ENCODE measurements around the gene CHRDL1. TPM values are rescaled to one million over a fixed set of nuclear protein-coding genes. Genes with fewer than 3 reads are reported as not detected.

CHRDL1 gene
- polyA plus RNA-seq, 1 donor from 2014 or later = 2.0 TPM

- H3K36me3 ChIP-seq (ENCODE audit: insufficient read depth, low read length) = no peaks in the 10 kb centered on the region
- no peak overlapping the region for H3K4me3 ChIP-seq (ENCODE audit: low read length)
- no peaks in the 10 kb centered on the region for H3K9me3 ChIP-seq (ENCODE audit: low read length)
- H3K9me2 ChIP-seq (ENCODE audit: insufficient read depth, low read length) = no peaks in the 10 kb centered on the region
- H3K27ac ChIP-seq (ENCODE audit: low read length) = no peak overlapping the region
- no peak overlapping the region for H3K9ac ChIP-seq (ENCODE audit: low read length)
- TF ChIP-seq RAD21 (conservative IDR thresholded peaks at IDR 0.05) (no peak), TAF1 (IDR thresholded peaks at IDR 0.05; ENCODE audit: low read depth) (no peak), POLR2AphosphoS5 (IDR thresholded peaks at IDR 0.05) (no peak), EZH2 (IDR thresholded peaks at IDR 0.05; ENCODE audit: borderline replicate concordance, insufficient read depth, low read length, poor library complexity, severe bottlenecking) (no peak), CTCF (IDR thresholded peaks at IDR 0.05; ENCODE audit: poor library complexity, severe bottlenecking) (no peak), MXI1 (conservative IDR thresholded peaks at IDR 0.05; ENCODE audit: poor library complexity, severe bottlenecking) (no peak), EP300 (conservative IDR thresholded peaks at IDR 0.05; ENCODE audit: poor library complexity, severe bottlenecking) (no peak), SMC3 (conservative IDR thresholded peaks at IDR 0.05; ENCODE audit: poor library complexity) (no peak)
- TF ChIP-seq, protein P1, sequence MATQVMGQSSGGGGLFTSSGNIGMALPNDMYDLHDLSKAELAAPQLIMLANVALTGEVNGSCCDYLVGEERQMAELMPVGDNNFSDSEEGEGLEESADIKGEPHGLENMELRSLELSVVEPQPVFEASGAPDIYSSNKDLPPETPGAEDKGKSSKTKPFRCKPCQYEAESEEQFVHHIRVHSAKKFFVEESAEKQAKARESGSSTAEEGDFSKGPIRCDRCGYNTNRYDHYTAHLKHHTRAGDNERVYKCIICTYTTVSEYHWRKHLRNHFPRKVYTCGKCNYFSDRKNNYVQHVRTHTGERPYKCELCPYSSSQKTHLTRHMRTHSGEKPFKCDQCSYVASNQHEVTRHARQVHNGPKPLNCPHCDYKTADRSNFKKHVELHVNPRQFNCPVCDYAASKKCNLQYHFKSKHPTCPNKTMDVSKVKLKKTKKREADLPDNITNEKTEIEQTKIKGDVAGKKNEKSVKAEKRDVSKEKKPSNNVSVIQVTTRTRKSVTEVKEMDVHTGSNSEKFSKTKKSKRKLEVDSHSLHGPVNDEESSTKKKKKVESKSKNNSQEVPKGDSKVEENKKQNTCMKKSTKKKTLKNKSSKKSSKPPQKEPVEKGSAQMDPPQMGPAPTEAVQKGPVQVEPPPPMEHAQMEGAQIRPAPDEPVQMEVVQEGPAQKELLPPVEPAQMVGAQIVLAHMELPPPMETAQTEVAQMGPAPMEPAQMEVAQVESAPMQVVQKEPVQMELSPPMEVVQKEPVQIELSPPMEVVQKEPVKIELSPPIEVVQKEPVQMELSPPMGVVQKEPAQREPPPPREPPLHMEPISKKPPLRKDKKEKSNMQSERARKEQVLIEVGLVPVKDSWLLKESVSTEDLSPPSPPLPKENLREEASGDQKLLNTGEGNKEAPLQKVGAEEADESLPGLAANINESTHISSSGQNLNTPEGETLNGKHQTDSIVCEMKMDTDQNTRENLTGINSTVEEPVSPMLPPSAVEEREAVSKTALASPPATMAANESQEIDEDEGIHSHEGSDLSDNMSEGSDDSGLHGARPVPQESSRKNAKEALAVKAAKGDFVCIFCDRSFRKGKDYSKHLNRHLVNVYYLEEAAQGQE (IDR thresholded peaks at IDR 0.05; ENCODE audit: borderline replicate concordance) = no peak
- no peaks in the 10 kb centered on the region for H3K27me3 ChIP-seq (ENCODE audit: insufficient read depth, low read depth, low read length)
- no peaks in the 10 kb centered on the region for H3K79me2 ChIP-seq (replicated peaks; ENCODE audit: insufficient read depth, low read length)
- H3F3A ChIP-seq (ENCODE audit: insufficient read depth, low read length, poor library complexity, severe bottlenecking) = no peaks in the 10 kb centered on the region
- no peaks in the 10 kb centered on the region for H4K20me1 ChIP-seq (ENCODE audit: insufficient read depth)
- H3K4me2 ChIP-seq (ENCODE audit: low read length) = no peak overlapping the region
- H2AFZ ChIP-seq (ENCODE audit: low read depth, low read length) = no peak overlapping the region
Measured at GRCh38 chrX:110698696-110699095, 96.9 kb downstream of the CHRDL1 start.

DNA sequence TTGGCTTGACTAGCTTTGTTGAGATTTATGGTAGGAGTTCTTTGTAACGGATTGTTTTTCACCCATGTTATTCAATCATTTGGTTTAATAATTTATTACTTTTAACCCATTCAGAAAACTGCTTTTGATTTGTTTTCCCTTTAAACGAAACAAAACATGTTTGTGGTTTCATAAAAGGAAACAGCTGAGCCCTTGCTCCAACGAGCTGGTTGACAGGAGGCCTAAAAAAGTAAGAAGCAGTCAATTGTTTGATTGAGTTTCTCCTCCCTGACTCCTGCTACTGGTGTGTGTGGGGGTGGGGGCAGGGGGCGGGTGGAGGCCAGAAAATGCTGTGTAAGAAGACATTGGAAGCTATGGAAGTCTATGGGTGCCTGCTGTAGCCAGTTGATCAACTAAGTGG, 102.8 kb downstream of the CHRDL1 start:
- Histone ChIP-seq H3K27ac (ENCODE audit: low read length) (no peak overlapping the region), H3K4me2 (ENCODE audit: low read length) (no peak overlapping the region), H4K20me1 (ENCODE audit: insufficient read depth) (no peaks in the 10 kb centered on the region), H3K36me3 (ENCODE audit: insufficient read depth, low read length) (no peaks in the 10 kb centered on the region), H3K9me3 (ENCODE audit: low read length) (no peaks in the 10 kb centered on the region), H3K9ac (ENCODE audit: low read length) (no peak overlapping the region), H3F3A (ENCODE audit: insufficient read depth, low read length, poor library complexity, severe bottlenecking) (no peaks in the 10 kb centered on the region), H3K9me2 (ENCODE audit: insufficient read depth, low read length) (no peaks in the 10 kb centered on the region), H3K4me3 (ENCODE audit: low read length) (no peak overlapping the region), H2AFZ (ENCODE audit: low read depth, low read length) (no peak overlapping the region), H3K79me2 (replicated peaks; ENCODE audit: insufficient read depth, low read length) (no peaks in the 10 kb centered on the region), H3K27me3 (ENCODE audit: insufficient read depth, low read depth, low read length) (no peaks in the 10 kb centered on the region)
- TF ChIP-seq CTCF (IDR thresholded peaks at IDR 0.05; ENCODE audit: poor library complexity, severe bottlenecking) (no peak), SMC3 (conservative IDR thresholded peaks at IDR 0.05; ENCODE audit: poor library complexity) (no peak), EZH2 (IDR thresholded peaks at IDR 0.05; ENCODE audit: borderline replicate concordance, insufficient read depth, low read length, poor library complexity, severe bottlenecking) (no peak), RAD21 (conservative IDR thresholded peaks at IDR 0.05) (no peak), POLR2AphosphoS5 (IDR thresholded peaks at IDR 0.05) (no peak), TAF1 (IDR thresholded peaks at IDR 0.05; ENCODE audit: low read depth) (no peak), EP300 (conservative IDR thresholded peaks at IDR 0.05; ENCODE audit: poor library complexity, severe bottlenecking) (no peak), MXI1 (conservative IDR thresholded peaks at IDR 0.05; ENCODE audit: poor library complexity, severe bottlenecking) (no peak)
- TF ChIP-seq, protein P1 (IDR thresholded peaks at IDR 0.05; ENCODE audit: borderline replicate concordance) = no peak

Data from neural cell (in vitro differentiated cells).